NCI-H524 (cell line): ENCODE data around the gene RHAG.

ENCODE experiments used
- DNase-seq, 2 experiments: peaks; one replicate each; lab custom pipeline; 2025; lab: John Stamatoyannopoulos, UW

RHAG gene

DNA sequence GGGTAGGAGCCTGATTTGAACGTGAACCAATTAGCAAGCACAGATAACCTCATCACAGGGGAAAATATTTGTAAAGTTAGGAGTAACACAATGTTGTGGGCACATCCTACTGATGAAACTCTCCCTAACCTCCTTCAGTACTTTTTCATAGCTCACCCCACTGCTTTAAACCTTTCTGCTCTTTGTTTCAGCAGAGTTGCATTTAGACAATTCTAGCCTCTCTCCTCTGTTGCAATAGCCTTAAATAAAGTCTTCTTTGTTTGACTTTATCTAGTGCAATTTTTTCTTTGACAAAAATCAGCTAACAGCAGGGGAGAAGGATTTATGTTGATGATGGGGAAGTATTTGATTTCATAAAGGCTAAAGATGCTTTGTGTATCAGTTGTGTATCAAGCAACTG lies 72.1 kb downstream of the RHAG start:
- no peak for DNase-seq

DNA sequence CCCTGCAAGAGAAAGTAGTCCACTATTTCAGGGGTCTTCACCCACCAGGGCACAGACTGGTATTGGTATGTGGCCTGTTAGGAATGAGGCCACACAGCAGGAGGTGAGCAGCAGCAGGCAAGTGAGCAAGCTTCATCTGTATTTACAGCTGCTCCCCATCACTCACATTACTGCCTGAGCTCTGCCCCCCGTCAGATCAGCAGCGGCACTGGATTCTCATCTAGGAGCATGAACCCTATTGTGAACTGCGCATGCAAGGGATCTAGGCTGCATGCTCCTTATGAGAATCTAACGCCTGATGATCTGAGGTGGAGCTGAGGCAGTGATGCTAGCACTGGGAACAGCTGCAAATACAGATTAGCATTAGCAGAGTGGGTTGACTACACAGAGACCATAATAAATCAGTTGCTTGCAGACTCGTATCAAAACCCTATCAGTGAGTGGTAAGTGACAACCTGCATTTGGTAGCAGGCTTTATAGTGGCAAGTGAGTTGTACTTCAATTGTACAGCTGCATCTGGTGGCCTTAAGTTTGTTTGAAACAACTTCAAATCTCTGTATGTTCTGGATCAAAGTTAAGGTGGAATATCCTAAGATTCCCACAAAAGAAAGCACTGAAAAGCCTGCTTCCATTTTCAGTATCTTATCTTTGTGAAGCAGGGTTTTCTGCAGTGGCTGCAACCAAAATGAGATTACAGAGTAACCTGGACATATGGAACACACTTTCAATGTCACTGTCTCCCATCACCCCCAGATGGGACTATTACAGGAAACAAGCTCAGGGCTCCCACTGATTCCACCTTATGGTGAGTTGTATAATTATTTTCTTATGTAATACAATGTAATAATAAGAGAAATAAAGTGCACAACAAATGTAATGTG lies 73.4 kb downstream of the RHAG start:
- DNase-seq: no peak

DNA sequence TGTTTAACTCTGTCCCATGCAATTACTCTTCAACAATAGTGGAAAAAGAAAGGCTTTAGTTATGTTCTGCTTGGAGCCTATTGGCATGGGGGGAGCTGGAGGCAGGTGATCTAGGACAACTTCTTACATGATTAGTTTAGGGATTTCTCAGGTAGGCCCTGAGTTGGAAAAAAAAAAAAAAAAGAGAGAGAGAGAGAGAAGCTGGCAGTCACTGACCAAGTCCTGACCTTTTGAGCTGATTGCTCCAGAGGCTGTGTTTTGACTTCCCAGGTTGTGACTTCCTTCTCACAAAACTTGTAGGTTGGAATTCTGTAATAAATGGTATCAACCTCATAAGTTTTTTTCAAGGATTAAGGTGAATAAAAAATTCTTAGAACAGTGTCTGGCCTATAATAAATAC lies 78.4 kb downstream of the RHAG start:
- DNase-seq: no peak

DNA sequence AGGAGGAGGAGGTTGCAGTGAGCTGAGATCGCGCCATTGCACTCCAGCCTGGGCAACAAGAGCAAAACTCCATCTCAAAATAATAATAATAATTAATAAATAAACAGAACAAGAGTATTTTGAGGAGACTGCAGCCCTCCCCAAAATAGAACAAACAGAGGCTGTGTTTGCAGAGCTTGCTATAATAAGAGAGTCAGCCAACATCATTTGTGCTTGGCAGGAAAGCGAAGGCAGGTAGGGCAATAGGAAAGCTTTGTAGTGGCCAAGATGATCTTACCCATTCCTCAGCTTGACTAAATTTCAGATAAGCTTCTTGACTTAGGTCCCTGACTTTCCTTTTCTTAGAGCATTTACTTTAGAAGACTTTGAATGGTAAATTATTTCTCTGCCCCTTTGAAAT lies 79.5 kb downstream of the RHAG start:
- no peak for DNase-seq

DNA sequence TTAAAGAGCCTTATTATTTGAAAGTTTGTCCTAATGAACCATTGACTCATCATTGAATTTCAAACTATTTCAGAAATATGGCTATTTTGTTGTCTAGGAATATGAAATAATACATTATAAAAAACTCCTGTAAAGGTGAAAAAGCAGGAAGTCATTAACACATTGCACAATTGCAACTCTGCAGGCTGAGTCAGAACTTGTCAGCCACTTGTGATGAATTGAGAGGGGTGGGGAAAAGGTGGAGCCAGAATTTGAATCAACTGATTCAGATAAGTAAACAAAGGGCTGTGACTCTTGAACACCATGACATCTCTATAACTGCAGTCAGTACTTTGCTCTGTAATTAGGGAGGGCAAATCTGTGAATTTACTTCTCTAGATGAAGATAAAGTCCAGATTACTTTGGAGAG lies 80.2 kb downstream of the RHAG start:
- DNase-seq: no peak

DNA sequence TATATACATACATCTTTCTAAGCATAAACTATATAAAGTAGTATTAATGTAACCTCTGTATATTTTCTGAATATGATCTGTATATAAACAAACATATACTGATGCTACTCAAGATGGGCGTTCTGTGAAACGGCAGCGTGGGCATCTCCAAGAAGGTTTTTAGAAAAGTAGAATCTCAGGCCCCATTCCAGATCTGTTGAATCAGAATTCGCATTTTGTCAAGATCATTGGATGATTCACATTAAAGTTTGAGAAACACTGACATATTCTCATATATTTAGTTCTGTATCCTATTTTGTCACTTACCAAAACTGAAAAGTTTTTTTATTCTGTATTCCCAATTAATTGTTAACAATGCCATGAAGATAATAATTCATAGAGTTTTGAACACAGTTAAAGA lies 80.7 kb downstream of the RHAG start:
- DNase-seq: no peak
